ENCODE measurements around the gene PCBP3.
"Not testable (repeated sequence)": the region's sequence is repeated elsewhere in the genome, so short reads cannot be mapped to it uniquely, and the experiment has no call there.

DNA sequence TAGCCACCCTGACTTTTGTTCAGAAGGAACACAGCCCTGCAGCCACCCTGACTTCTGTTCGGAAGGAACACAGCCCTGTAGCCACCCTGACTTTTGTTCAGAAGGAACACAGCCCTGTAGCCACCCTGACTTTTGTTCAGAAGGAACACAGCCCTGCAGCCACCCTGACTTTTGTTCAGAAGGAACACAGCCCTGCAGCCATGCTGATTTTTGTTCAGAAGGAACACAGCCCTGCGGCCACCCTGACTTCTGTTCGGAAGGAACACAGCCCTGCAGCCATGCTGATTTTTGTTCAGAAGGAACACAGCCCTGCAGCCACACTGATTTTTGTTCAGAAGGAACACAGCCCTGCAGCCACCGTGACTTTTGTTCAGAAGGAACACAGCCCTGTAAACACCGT lies 208.9 kb downstream of the PCBP3 start:
- TF ChIP-seq, protein P1, sequence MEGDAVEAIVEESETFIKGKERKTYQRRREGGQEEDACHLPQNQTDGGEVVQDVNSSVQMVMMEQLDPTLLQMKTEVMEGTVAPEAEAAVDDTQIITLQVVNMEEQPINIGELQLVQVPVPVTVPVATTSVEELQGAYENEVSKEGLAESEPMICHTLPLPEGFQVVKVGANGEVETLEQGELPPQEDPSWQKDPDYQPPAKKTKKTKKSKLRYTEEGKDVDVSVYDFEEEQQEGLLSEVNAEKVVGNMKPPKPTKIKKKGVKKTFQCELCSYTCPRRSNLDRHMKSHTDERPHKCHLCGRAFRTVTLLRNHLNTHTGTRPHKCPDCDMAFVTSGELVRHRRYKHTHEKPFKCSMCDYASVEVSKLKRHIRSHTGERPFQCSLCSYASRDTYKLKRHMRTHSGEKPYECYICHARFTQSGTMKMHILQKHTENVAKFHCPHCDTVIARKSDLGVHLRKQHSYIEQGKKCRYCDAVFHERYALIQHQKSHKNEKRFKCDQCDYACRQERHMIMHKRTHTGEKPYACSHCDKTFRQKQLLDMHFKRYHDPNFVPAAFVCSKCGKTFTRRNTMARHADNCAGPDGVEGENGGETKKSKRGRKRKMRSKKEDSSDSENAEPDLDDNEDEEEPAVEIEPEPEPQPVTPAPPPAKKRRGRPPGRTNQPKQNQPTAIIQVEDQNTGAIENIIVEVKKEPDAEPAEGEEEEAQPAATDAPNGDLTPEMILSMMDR (IDR thresholded peaks at IDR 0.05): not testable (repeated sequence)
- not testable (repeated sequence) for TF ChIP-seq ZFX (IDR thresholded peaks at IDR 0.05; ENCODE audit: borderline replicate concordance)

Data from 22Rv1 (cell line).